AG04450 (cell line): ENCODE data around the gene FAM170B. TPM values are rescaled to one million over a fixed set of nuclear protein-coding genes. Genes with fewer than 3 reads are reported as not detected.

Experiments
- CTCF ChIA-PET: fragments of 300-600, 350-600 bp; formaldehyde crosslinking; extraction: SDS; loops from one replicate; lab custom pipeline; 2022; ENCODE audit warnings: antibody characterized with exemption, inconsistent platforms; lab: Charles Lee
- POLR2A ChIA-PET: fragments of 350-600 bp; formaldehyde crosslinking; extraction: SDS; loops from one replicate; lab custom pipeline; 2021; ENCODE audit warnings: antibody characterized with exemption, inconsistent platforms; lab: Yijun Ruan, JAX
- DNase-seq: peaks from one replicate; pipeline ENCODE4 v3.0.0-alpha.2; 2011; ENCODE audit warnings: low read depth, low spot score
- H3K27ac ChIP-seq: one replicate; pipeline ENCODE4 v1.5.1; 2012; ENCODE audit warnings: low read depth, low read length, control low read depth
- H3K27me3 ChIP-seq: one replicate; pipeline ENCODE4 v1.6.0; 2012; ENCODE audit warnings: low read length; ENCODE audit not compliant: control insufficient read depth, insufficient read depth
- H3K4me3 ChIP-seq: 2 replicates; pipeline ENCODE4 v1.5.1; 2011; ENCODE audit warnings: mild to moderate bottlenecking, low read depth, low read length, control low read depth
- H3K9me3 ChIP-seq: 2 replicates; pipeline ENCODE4 v1.5.1; 2012; ENCODE audit warnings: low read length; ENCODE audit not compliant: control insufficient read depth, insufficient read depth
- CTCF ChIP-seq: IDR thresholded peaks from 2 replicates; pipeline ENCODE4 v1.5.1; 2011; ENCODE audit warnings: low read depth, low read length, control low read depth, inconsistent platforms
- polyA plus RNA-seq: library from polyadenylated mRNA; depleted of rRNA; stranded (reverse); fragments of >200 nt; gene quantifications from 2 replicates; pipeline ENCODE4 v1.2.3, GENCODE V29; 2011

Gene FAM170B
- polyA plus RNA-seq, 1 experiment = not detected

- no peak for TF ChIP-seq CTCF
- H3K27ac ChIP-seq = no peak overlapping the region
- ChIA-PET POLR2A (no interaction called here), CTCF (no interaction called here)
- peaks cover 9% of the 10 kb centered on the region for H3K9me3 ChIP-seq
- H3K27me3 ChIP-seq = no peaks in the 10 kb centered on the region
- no peak for DNase-seq
- H3K4me3 ChIP-seq = no peak overlapping the region
Observed at GRCh38 chr10:49149881-49150280, 16.1 kb upstream of the FAM170B start.

- 0 out of 2 replicates have a peak, but pooled peaks have one; percentile 1 for TF ChIP-seq CTCF
- H3K27me3 ChIP-seq = no peaks in the 10 kb centered on the region
- ChIA-PET CTCF (interaction anchor here (0.6 to 2.7 kb wide), 2 partner anchors 18 to 1803 kb away, joined by 3 to 10 read pairs; no protein-coding TSS in a partner anchor), POLR2A (interaction anchor here (1.4 to 1.6 kb wide), 2 partner anchors 17 to 34 kb away, joined by 4 read pairs; no protein-coding TSS in a partner anchor)
- H3K9me3 ChIP-seq = peaks cover 9% of the 10 kb centered on the region
- peak overlapping the region; percentile 39 for H3K27ac ChIP-seq
- DNase-seq = peak; percentile 74
- no peak overlapping the region for H3K4me3 ChIP-seq
Observed at GRCh38 chr10:49144058-49144720, 10.4 kb upstream of the FAM170B start.

GRCh38 chr10:49143249-49143648 is 9.4 kb upstream of the FAM170B start:
- no peak for TF ChIP-seq CTCF
- peak overlapping the region; percentile 11 for H3K27ac ChIP-seq
- no peak overlapping the region for H3K4me3 ChIP-seq
- ChIA-PET CTCF (interaction anchor here (0.8 kb wide), 1 partner anchor 21 kb away, joined by 3 read pairs; no protein-coding TSS in a partner anchor), POLR2A (interaction anchor here (1.4 to 1.6 kb wide), 2 partner anchors 18 to 34 kb away, joined by 4 read pairs; no protein-coding TSS in a partner anchor)
- DNase-seq = no peak
- H3K9me3 ChIP-seq = peaks cover 8% of the 10 kb centered on the region
- no peaks in the 10 kb centered on the region for H3K27me3 ChIP-seq

- Histone ChIP-seq H3K4me3 (no peak overlapping the region), H3K27ac (no peak overlapping the region), H3K9me3 (no peaks in the 10 kb centered on the region), H3K27me3 (no peaks in the 10 kb centered on the region)
- ChIA-PET CTCF (interaction anchor here (1.4 kb wide), 1 partner anchor 24 kb away, joined by 3 read pairs; no protein-coding TSS in a partner anchor), POLR2A (no interaction called here)
- DNase-seq = no peak
- TF ChIP-seq CTCF = no peak
Observed at GRCh38 chr10:49141541-49142332, 7.9 kb upstream of the FAM170B start.
